DOHH2 (cell line): ENCODE results near the gene KIRREL3.

Source experiments
- H3F3A ChIP-seq: fragments of 200-600 bp; sonication (generic), shearing (Covaris generic); 2 replicates; pipeline ENCODE4 v1.6.0; 2016; ENCODE audit warnings: antibody characterized with exemption, mild to moderate bottlenecking; ENCODE audit not compliant: control insufficient read depth, insufficient read depth
- H3K27ac ChIP-seq: fragments of 200-600 bp; sonication (generic); 2 replicates; pipeline ENCODE4 v1.5.1; 2014; ENCODE audit warnings: low read depth, mild to moderate bottlenecking, low read length, moderate library complexity
- H3K27me3 ChIP-seq: fragments of 200-600 bp; sonication (generic); 2 replicates; pipeline ENCODE4 v1.6.1; 2014; ENCODE audit warnings: mild to moderate bottlenecking, low read length, mixed read lengths; ENCODE audit not compliant: control insufficient read depth
- H3K36me3 ChIP-seq: fragments of 200-600 bp; sonication (generic); 2 replicates; pipeline ENCODE4 v1.6.1; 2014; ENCODE audit warnings: mild to moderate bottlenecking, low read length, moderate library complexity, mixed read lengths; ENCODE audit not compliant: control insufficient read depth
- H3K4me1 ChIP-seq: fragments of 200-600 bp; sonication (generic); 2 replicates; pipeline ENCODE4 v1.6.1; 2014; ENCODE audit warnings: mild to moderate bottlenecking, low read length, mixed read lengths; ENCODE audit not compliant: control insufficient read depth
- H3K4me2 ChIP-seq: fragments of 200-600 bp; sonication (generic); 2 replicates; pipeline ENCODE4 v1.6.0; 2014; ENCODE audit warnings: mild to moderate bottlenecking, low read length, moderate library complexity
- H3K4me3 ChIP-seq: fragments of 200-600 bp; sonication (generic); 2 replicates; pipeline ENCODE4 v1.5.1; 2014; ENCODE audit warnings: mild to moderate bottlenecking, low read length, mixed read lengths
- H3K79me2 ChIP-seq: fragments of 200-600 bp; sonication (generic); 2 replicates; pipeline ENCODE4 v1.6.1; 2014; ENCODE audit warnings: mild to moderate bottlenecking, low read length, mixed read lengths; ENCODE audit not compliant: control insufficient read depth
- H3K9me2 ChIP-seq: fragments of 200-600 bp; sonication (generic); replicated peaks from 2 replicates; pipeline ENCODE4 v1.6.1; 2014; ENCODE audit warnings: mild to moderate bottlenecking, low read length, mixed read lengths; ENCODE audit not compliant: control insufficient read depth
- H3K9me3 ChIP-seq: fragments of 200-600 bp; sonication (generic); 2 replicates; pipeline ENCODE4 v1.6.1; 2014; ENCODE audit warnings: antibody characterized with exemption, low read length, mixed read lengths; ENCODE audit not compliant: control insufficient read depth, insufficient read depth
- H4K20me1 ChIP-seq: fragments of 200-600 bp; sonication (generic); 2 replicates; pipeline ENCODE4 v1.6.0; 2014; ENCODE audit warnings: low read depth, mild to moderate bottlenecking, antibody characterized with exemption, low read length, moderate library complexity; ENCODE audit not compliant: control insufficient read depth, insufficient read depth
- CTCF ChIP-seq: fragments of 200-600 bp; sonication (generic); IDR thresholded peaks from one replicate; pipeline ENCODE4 v1.5.1; 2014; ENCODE audit warnings: antibody characterized with exemption, mild to moderate bottlenecking, low read depth, low read length; ENCODE audit not compliant: poor library complexity, severe bottlenecking
- EZH2phosphoT487 ChIP-seq: fragments of 200-600 bp; sonication (generic); IDR thresholded peaks from 2 replicates; pipeline ENCODE4 v1.6.1; 2017; ENCODE audit warnings: borderline replicate concordance, mild to moderate bottlenecking, antibody characterized with exemption, low read length, moderate library complexity, mixed read lengths

KIRREL3 gene

GRCh38 chr11:127003260-127003981, 2.9 kb upstream of the KIRREL3 start:
- Histone ChIP-seq H3K27ac (no peak overlapping the region), H3K4me2 (no peak overlapping the region), H3K36me3 (no peaks in the 10 kb centered on the region), H3K27me3 (peaks cover 11% of the 10 kb centered on the region; the same call in 1 of the 2 replicates), H4K20me1 (no peaks in the 10 kb centered on the region), H3K9me2 (no peaks in the 10 kb centered on the region), H3F3A (no peaks in the 10 kb centered on the region), H3K4me3 (no peak overlapping the region), H3K9me3 (no peaks in the 10 kb centered on the region), H3K4me1 (no peaks in the 10 kb centered on the region), H3K79me2 (no peaks in the 10 kb centered on the region)
- no peak for TF ChIP-seq CTCF
- TF ChIP-seq EZH2phosphoT487, result no peak

GRCh38 chr11:127002669-127003259, 2.2 kb upstream of the KIRREL3 start:
- no peaks in the 10 kb centered on the region for H3K4me1 ChIP-seq
- no peaks in the 10 kb centered on the region for H3F3A ChIP-seq
- no peak overlapping the region for H3K4me2 ChIP-seq
- peaks cover 11% of the 10 kb centered on the region; the same call in 1 of the 2 replicates for H3K27me3 ChIP-seq
- H3K27ac ChIP-seq, result no peak overlapping the region
- H3K9me2 ChIP-seq, result no peaks in the 10 kb centered on the region
- no peaks in the 10 kb centered on the region for H3K36me3 ChIP-seq
- no peak overlapping the region for H3K4me3 ChIP-seq
- no peaks in the 10 kb centered on the region for H3K9me3 ChIP-seq
- no peaks in the 10 kb centered on the region for H4K20me1 ChIP-seq
- H3K79me2 ChIP-seq, result no peaks in the 10 kb centered on the region
- no peak for TF ChIP-seq CTCF
- TF ChIP-seq EZH2phosphoT487, result no peak

DNA sequence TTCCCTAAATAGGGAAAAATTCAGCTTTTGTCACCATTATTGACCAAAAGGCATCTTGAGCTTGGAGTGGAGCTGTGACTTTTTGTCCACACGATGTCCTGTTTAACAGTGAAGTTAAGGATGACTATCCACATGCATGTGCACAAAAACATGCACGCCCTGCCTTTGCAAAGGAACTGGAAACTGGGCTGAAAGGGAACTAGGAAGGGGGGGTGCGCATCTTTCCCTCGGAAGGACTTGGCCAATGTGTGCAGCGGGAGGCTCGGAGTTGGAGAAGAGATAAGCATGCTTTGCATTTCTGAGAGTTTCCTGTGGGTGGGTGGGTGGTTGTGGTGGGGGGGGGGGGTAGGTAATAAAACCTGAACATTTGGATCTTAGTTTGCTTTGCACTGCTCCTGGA, 411 bp upstream of the KIRREL3 start:
- Histone ChIP-seq H3K27me3 (peaks cover 11% of the 10 kb centered on the region; the same call in 1 of the 2 replicates), H4K20me1 (no peaks in the 10 kb centered on the region), H3F3A (no peaks in the 10 kb centered on the region), H3K9me2 (no peaks in the 10 kb centered on the region), H3K27ac (no peak overlapping the region), H3K4me3 (no peak overlapping the region), H3K79me2 (no peaks in the 10 kb centered on the region), H3K9me3 (no peaks in the 10 kb centered on the region), H3K4me2 (no peak overlapping the region), H3K36me3 (no peaks in the 10 kb centered on the region), H3K4me1 (no peaks in the 10 kb centered on the region)
- TF ChIP-seq EZH2phosphoT487, result no peak
- TF ChIP-seq CTCF, result no peak
